Activated T-helper 1 cell treated with Interleukin-2 at 50 U/mL for 16 hours (primary cell): ENCODE results near the gene COL5A1.

Experiments used
- DNase-seq: peaks from one replicate; pipeline ENCODE4 v3.0.0-alpha.2; 2020; ENCODE audit warnings: low read depth

The COL5A1 gene

GRCh38 chr9:134744385-134745295, 103.0 kb downstream of the COL5A1 start:
- no peak for DNase-seq

- no peak for DNase-seq
Measured at GRCh38 chr9:134747951-134748489, 106.4 kb downstream of the COL5A1 start.

- no peak for DNase-seq
Measured at GRCh38 chr9:134748591-134748990, 107.0 kb downstream of the COL5A1 start.

GRCh38 chr9:134750450-134751155, 109.0 kb downstream of the COL5A1 start:
- no peak for DNase-seq

GRCh38 chr9:134751622-134752021, 110.0 kb downstream of the COL5A1 start:
- no peak for DNase-seq

- no peak for DNase-seq
Measured at GRCh38 chr9:134752471-134753168, 111.0 kb downstream of the COL5A1 start.

GRCh38 chr9:134753191-134753590, 111.6 kb downstream of the COL5A1 start:
- DNase-seq = no peak

GRCh38 chr9:134755221-134755907, 113.8 kb downstream of the COL5A1 start:
- no peak for DNase-seq

- DNase-seq = no peak
Measured at GRCh38 chr9:134756098-134756497, 114.5 kb downstream of the COL5A1 start.

- DNase-seq = no peak
Measured at GRCh38 chr9:134757216-134757975, 115.8 kb downstream of the COL5A1 start.

- no peak for DNase-seq
Measured at GRCh38 chr9:134758949-134759607, 117.5 kb downstream of the COL5A1 start.

- DNase-seq = no peak
Measured at GRCh38 chr9:134759913-134760312, 118.3 kb downstream of the COL5A1 start.

GRCh38 chr9:134760750-134761420, 119.3 kb downstream of the COL5A1 start:
- DNase-seq = no peak

GRCh38 chr9:134764473-134765269, 123.1 kb downstream of the COL5A1 start:
- no peak for DNase-seq

- no peak for DNase-seq
Measured at GRCh38 chr9:134765785-134766184, 124.2 kb downstream of the COL5A1 start.

GRCh38 chr9:134766587-134766986, 125.0 kb downstream of the COL5A1 start:
- no peak for DNase-seq

- no peak for DNase-seq
Measured at GRCh38 chr9:134768332-134768708, 126.7 kb downstream of the COL5A1 start.

GRCh38 chr9:134768709-134769351, 127.2 kb downstream of the COL5A1 start:
- DNase-seq = no peak
